ENCODE data around the gene TTPAL.
"Not testable (repeated sequence)": the region's sequence is repeated elsewhere in the genome, so short reads cannot be mapped to it uniquely, and the experiment has no call there.

The TTPAL gene

GRCh38 chr20:44470327-44470726 is 5.3 kb upstream of the TTPAL start:
- no peaks in the 10 kb centered on the region for H3K79me2 ChIP-seq (ENCODE audit: insufficient read depth, low read length)
- no peak overlapping the region for H3K4me2 ChIP-seq (ENCODE audit: low read depth, low read length, poor library complexity, severe bottlenecking)
- no peaks in the 10 kb centered on the region for H4K20me1 ChIP-seq (ENCODE audit: low read depth, low read length)
- no peak overlapping the region for H3K4me3 ChIP-seq (ENCODE audit: insufficient read depth, low read length, poor library complexity, severe bottlenecking)
- H3K9me3 ChIP-seq (ENCODE audit: insufficient read depth, low read length) = no peaks in the 10 kb centered on the region
- TF ChIP-seq EZH2phosphoT487 (conservative IDR thresholded peaks at IDR 0.05; ENCODE audit: low read length) = no peak
- TF ChIP-seq, protein P1, sequence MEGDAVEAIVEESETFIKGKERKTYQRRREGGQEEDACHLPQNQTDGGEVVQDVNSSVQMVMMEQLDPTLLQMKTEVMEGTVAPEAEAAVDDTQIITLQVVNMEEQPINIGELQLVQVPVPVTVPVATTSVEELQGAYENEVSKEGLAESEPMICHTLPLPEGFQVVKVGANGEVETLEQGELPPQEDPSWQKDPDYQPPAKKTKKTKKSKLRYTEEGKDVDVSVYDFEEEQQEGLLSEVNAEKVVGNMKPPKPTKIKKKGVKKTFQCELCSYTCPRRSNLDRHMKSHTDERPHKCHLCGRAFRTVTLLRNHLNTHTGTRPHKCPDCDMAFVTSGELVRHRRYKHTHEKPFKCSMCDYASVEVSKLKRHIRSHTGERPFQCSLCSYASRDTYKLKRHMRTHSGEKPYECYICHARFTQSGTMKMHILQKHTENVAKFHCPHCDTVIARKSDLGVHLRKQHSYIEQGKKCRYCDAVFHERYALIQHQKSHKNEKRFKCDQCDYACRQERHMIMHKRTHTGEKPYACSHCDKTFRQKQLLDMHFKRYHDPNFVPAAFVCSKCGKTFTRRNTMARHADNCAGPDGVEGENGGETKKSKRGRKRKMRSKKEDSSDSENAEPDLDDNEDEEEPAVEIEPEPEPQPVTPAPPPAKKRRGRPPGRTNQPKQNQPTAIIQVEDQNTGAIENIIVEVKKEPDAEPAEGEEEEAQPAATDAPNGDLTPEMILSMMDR (IDR thresholded peaks at IDR 0.05; ENCODE audit: insufficient read depth, low read length, poor library complexity, severe bottlenecking) = no peak
- no peaks in the 10 kb centered on the region for H3K36me3 ChIP-seq (ENCODE audit: low read length)
- H3K27me3 ChIP-seq (ENCODE audit: low read length) = no peaks in the 10 kb centered on the region
- H2AFZ ChIP-seq (ENCODE audit: low read depth, low read length, severe bottlenecking) = no peak overlapping the region
- no peak overlapping the region for H3K27ac ChIP-seq (ENCODE audit: low read depth, low read length)
- no peaks in the 10 kb centered on the region for H3F3A ChIP-seq (ENCODE audit: insufficient read depth)
- H3K9me2 ChIP-seq (replicated peaks; ENCODE audit: insufficient read depth, low read length) = no peaks in the 10 kb centered on the region
- no peak overlapping the region for H3K9ac ChIP-seq (ENCODE audit: low read length)

DNA sequence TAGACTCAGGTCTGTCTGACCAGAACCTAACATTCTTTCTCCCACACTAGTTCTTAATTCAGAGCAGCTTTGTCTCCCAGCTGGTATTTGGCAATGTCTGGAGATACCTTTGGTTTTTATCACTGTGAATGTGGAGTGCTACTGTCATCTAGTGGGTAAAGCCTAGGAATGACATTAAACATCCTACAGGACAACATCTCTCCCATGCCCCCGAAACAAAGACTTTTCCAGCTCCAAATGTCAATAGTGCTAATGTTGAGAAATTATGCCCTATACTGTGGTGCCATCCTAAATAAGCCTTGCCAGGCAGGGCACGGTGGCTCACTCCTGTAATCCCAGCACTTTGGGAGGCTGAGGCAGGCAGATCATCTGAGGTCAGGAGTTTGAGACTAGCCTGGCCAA is 4.2 kb upstream of the TTPAL start:
- H3K9me3 ChIP-seq (ENCODE audit: insufficient read depth, low read length) = no peaks in the 10 kb centered on the region
- TF ChIP-seq, protein P1 (IDR thresholded peaks at IDR 0.05; ENCODE audit: insufficient read depth, low read length, poor library complexity, severe bottlenecking) = no peak
- no peak for TF ChIP-seq EZH2phosphoT487 (conservative IDR thresholded peaks at IDR 0.05; ENCODE audit: low read length)
- no peaks in the 10 kb centered on the region for H3K9me2 ChIP-seq (replicated peaks; ENCODE audit: insufficient read depth, low read length)
- no peak overlapping the region for H3K27ac ChIP-seq (ENCODE audit: low read depth, low read length)
- H3K4me2 ChIP-seq (ENCODE audit: low read depth, low read length, poor library complexity, severe bottlenecking) = no peak overlapping the region
- H3K9ac ChIP-seq (ENCODE audit: low read length) = no peak overlapping the region
- no peaks in the 10 kb centered on the region for H3K36me3 ChIP-seq (ENCODE audit: low read length)
- H2AFZ ChIP-seq (ENCODE audit: low read depth, low read length, severe bottlenecking) = no peak overlapping the region
- no peaks in the 10 kb centered on the region for H3K27me3 ChIP-seq (ENCODE audit: low read length)
- H4K20me1 ChIP-seq (ENCODE audit: low read depth, low read length) = no peaks in the 10 kb centered on the region
- no peaks in the 10 kb centered on the region for H3F3A ChIP-seq (ENCODE audit: insufficient read depth)
- peaks cover 6% of the 10 kb centered on the region for H3K79me2 ChIP-seq (ENCODE audit: insufficient read depth, low read length)
- no peak overlapping the region for H3K4me3 ChIP-seq (ENCODE audit: insufficient read depth, low read length, poor library complexity, severe bottlenecking)

- H4K20me1 ChIP-seq (ENCODE audit: low read depth, low read length); H3K9me2 ChIP-seq (replicated peaks; ENCODE audit: insufficient read depth, low read length); H3F3A ChIP-seq (ENCODE audit: insufficient read depth); H3K4me2 ChIP-seq (ENCODE audit: low read depth, low read length, poor library complexity, severe bottlenecking); H3K27me3 ChIP-seq (ENCODE audit: low read length); H3K4me3 ChIP-seq (ENCODE audit: insufficient read depth, low read length, poor library complexity, severe bottlenecking); H2AFZ ChIP-seq (ENCODE audit: low read depth, low read length, severe bottlenecking); H3K27ac ChIP-seq (ENCODE audit: low read depth, low read length); H3K9me3 ChIP-seq (ENCODE audit: insufficient read depth, low read length); H3K36me3 ChIP-seq (ENCODE audit: low read length); H3K9ac ChIP-seq (ENCODE audit: low read length): not testable (repeated sequence)
- peaks cover 14% of the 10 kb centered on the region for H3K79me2 ChIP-seq (ENCODE audit: insufficient read depth, low read length)
Measured at GRCh38 chr20:44472283-44472682, 3.4 kb upstream of the TTPAL start.

- TF ChIP-seq EZH2phosphoT487 (conservative IDR thresholded peaks at IDR 0.05; ENCODE audit: low read length) = no peak
- TF ChIP-seq, protein P1 (IDR thresholded peaks at IDR 0.05; ENCODE audit: insufficient read depth, low read length, poor library complexity, severe bottlenecking) = no peak
Measured at GRCh38 chr20:44475372-44475693, 341 bp upstream of the TTPAL start.

More at GRCh38 chr20:44475372-44475693, 341 bp upstream of the TTPAL start:
- Histone ChIP-seq H3F3A (ENCODE audit: insufficient read depth) (no peaks in the 10 kb centered on the region), H3K4me3 (ENCODE audit: insufficient read depth, low read length, poor library complexity, severe bottlenecking) (peak overlapping the region; percentile 70), H3K9ac (ENCODE audit: low read length) (peak overlapping the region; percentile 81), H3K9me2 (replicated peaks; ENCODE audit: insufficient read depth, low read length) (no peaks in the 10 kb centered on the region), H3K27ac (ENCODE audit: low read depth, low read length) (no peak overlapping the region), H3K79me2 (ENCODE audit: insufficient read depth, low read length) (peaks cover 18% of the 10 kb centered on the region), H4K20me1 (ENCODE audit: low read depth, low read length) (no peaks in the 10 kb centered on the region), H3K36me3 (ENCODE audit: low read length) (no peaks in the 10 kb centered on the region), H3K9me3 (ENCODE audit: insufficient read depth, low read length) (no peaks in the 10 kb centered on the region), H3K4me2 (ENCODE audit: low read depth, low read length, poor library complexity, severe bottlenecking) (peak overlapping the region; percentile 72), H2AFZ (ENCODE audit: low read depth, low read length, severe bottlenecking) (peak overlapping the region; percentile 69), H3K27me3 (ENCODE audit: low read length) (no peaks in the 10 kb centered on the region)

Data from SU-DHL-6 (cell line).